Neural cell (in vitro differentiated cells): Measurements from ENCODE around the gene CACNA2D4. TPM values are rescaled to one million over a fixed set of nuclear protein-coding genes. Genes with fewer than 3 reads are reported as not detected.

Source experiments
- H2AFZ ChIP-seq: fragments of 200-600, 300-800 bp; sonication (generic), shearing (Covaris generic); 2 replicates; pipeline ENCODE4 v1.6.0; 2014; ENCODE audit warnings: low read depth, mild to moderate bottlenecking, antibody characterized with exemption, low read length, moderate library complexity
- H3F3A ChIP-seq: fragments of 200-600 bp; shearing (Covaris generic); 2 replicates; pipeline ENCODE4 v1.6.1; 2016; ENCODE audit warnings: mild to moderate bottlenecking, moderate library complexity, mixed read lengths, antibody characterized with exemption, low read length; ENCODE audit not compliant: insufficient read depth, poor library complexity, severe bottlenecking
- H3K27ac ChIP-seq: fragments of 200-600, 300-800 bp; sonication (generic), shearing (Covaris generic); 2 replicates; pipeline ENCODE4 v1.5.1; 2014; ENCODE audit warnings: mild to moderate bottlenecking, low read length, moderate library complexity
- H3K27me3 ChIP-seq: fragments of 300-800, 200-600 bp; sonication (generic), shearing (Covaris generic); 2 replicates; pipeline ENCODE4 v1.6.0; 2014; ENCODE audit warnings: mild to moderate bottlenecking, low read depth, low read length, moderate library complexity; ENCODE audit not compliant: insufficient read depth
- H3K36me3 ChIP-seq: fragments of 300-800, 200-600 bp; sonication (generic), shearing (Covaris generic); 2 replicates; pipeline ENCODE4 v1.5.1; 2014; ENCODE audit warnings: mild to moderate bottlenecking, antibody characterized with exemption, low read length, moderate library complexity; ENCODE audit not compliant: insufficient read depth
- H3K4me2 ChIP-seq: fragments of 300-800, 200-600 bp; sonication (generic), shearing (Covaris generic); 2 replicates; pipeline ENCODE4 v1.6.0; 2014; ENCODE audit warnings: mild to moderate bottlenecking, low read length
- H3K4me3 ChIP-seq: fragments of 300-800, 200-600 bp; sonication (generic), shearing (Covaris generic); 2 replicates; pipeline ENCODE4 v1.5.1; 2014; ENCODE audit warnings: mild to moderate bottlenecking, low read length, moderate library complexity
- H3K79me2 ChIP-seq: fragments of 200-600 bp; shearing (Covaris generic); replicated peaks from 2 replicates; pipeline ENCODE4 v1.6.0; 2014; ENCODE audit warnings: mild to moderate bottlenecking, low read length, moderate library complexity; ENCODE audit not compliant: insufficient read depth
- H3K9ac ChIP-seq: fragments of 300-800, 200-600 bp; sonication (generic), shearing (Covaris generic); 2 replicates; pipeline ENCODE4 v1.6.1; 2016; ENCODE audit warnings: mild to moderate bottlenecking, low read length, mixed read lengths
- H3K9me2 ChIP-seq: fragments of 200-600 bp; shearing (Covaris generic); 2 replicates; pipeline ENCODE4 v1.6.1; 2016; ENCODE audit warnings: mild to moderate bottlenecking, low read length, mixed read lengths; ENCODE audit not compliant: insufficient read depth
- H3K9me3 ChIP-seq: fragments of 200-600, 300-800 bp; sonication (generic), shearing (Covaris generic); 2 replicates; pipeline ENCODE4 v1.6.1; 2016; ENCODE audit warnings: mild to moderate bottlenecking, mixed run types, low read length, moderate library complexity, mixed read lengths
- H4K20me1 ChIP-seq: fragments of 200-600 bp; shearing (Covaris generic); 2 replicates; pipeline ENCODE4 v1.6.1; 2016; ENCODE audit warnings: mild to moderate bottlenecking, mixed run types; ENCODE audit not compliant: insufficient read depth
- EP300 ChIP-seq: fragments of 450-650 bp; conservative IDR thresholded peaks from 2 replicates; pipeline ENCODE4 v1.6.1; 2014; ENCODE audit warnings: antibody characterized with exemption, mild to moderate bottlenecking, moderate library complexity; ENCODE audit not compliant: poor library complexity, severe bottlenecking
- EZH2 ChIP-seq: fragments of 200-600, 300-800 bp; shearing (Covaris generic), sonication (generic); IDR thresholded peaks from 2 replicates; pipeline ENCODE4 v1.6.1; 2014; ENCODE audit warnings: antibody characterized with exemption, low read length, borderline replicate concordance, mild to moderate bottlenecking; ENCODE audit not compliant: insufficient read depth, poor library complexity, severe bottlenecking
- MXI1 ChIP-seq: fragments of 450-650 bp; conservative IDR thresholded peaks from 2 replicates; pipeline ENCODE4 v1.6.1; 2014; ENCODE audit warnings: antibody characterized with exemption, mild to moderate bottlenecking; ENCODE audit not compliant: poor library complexity, severe bottlenecking
- POLR2AphosphoS5 ChIP-seq: IDR thresholded peaks from 2 replicates; pipeline ENCODE4 v1.6.1; 2012
- RAD21 ChIP-seq: fragments of 450-650 bp; conservative IDR thresholded peaks from 2 replicates; pipeline ENCODE4 v1.6.1; 2014; ENCODE audit warnings: antibody characterized with exemption, mild to moderate bottlenecking, moderate library complexity
- SMC3 ChIP-seq: fragments of 450-650 bp; conservative IDR thresholded peaks from 2 replicates; pipeline ENCODE4 v1.6.1; 2014; ENCODE audit warnings: antibody characterized with exemption, mild to moderate bottlenecking, moderate library complexity; ENCODE audit not compliant: poor library complexity
- TAF1 ChIP-seq: IDR thresholded peaks from 2 replicates; pipeline ENCODE4 v1.6.1; 2012; ENCODE audit warnings: low read depth
- polyA plus RNA-seq: library from polyadenylated mRNA; depleted of rRNA; stranded (reverse); fragments of >200 nt; gene quantifications from 2 replicates; pipeline ENCODE4 v1.2.3, GENCODE V29; 2014
- TF ChIP-seq, protein P1 (sequence below): fragments of 450-650 bp; IDR thresholded peaks from 2 replicates; pipeline ENCODE4 v1.5.1; 2014; ENCODE audit warnings: antibody characterized with exemption, mild to moderate bottlenecking, moderate library complexity; ENCODE audit not compliant: poor library complexity, severe bottlenecking
- TF ChIP-seq, protein P2 (sequence below): IDR thresholded peaks from 2 replicates; pipeline ENCODE4 v1.6.1; 2012; ENCODE audit warnings: borderline replicate concordance

CACNA2D4 gene
- polyA plus RNA-seq, 1 donor from 2014 or later = not detected

DNA sequence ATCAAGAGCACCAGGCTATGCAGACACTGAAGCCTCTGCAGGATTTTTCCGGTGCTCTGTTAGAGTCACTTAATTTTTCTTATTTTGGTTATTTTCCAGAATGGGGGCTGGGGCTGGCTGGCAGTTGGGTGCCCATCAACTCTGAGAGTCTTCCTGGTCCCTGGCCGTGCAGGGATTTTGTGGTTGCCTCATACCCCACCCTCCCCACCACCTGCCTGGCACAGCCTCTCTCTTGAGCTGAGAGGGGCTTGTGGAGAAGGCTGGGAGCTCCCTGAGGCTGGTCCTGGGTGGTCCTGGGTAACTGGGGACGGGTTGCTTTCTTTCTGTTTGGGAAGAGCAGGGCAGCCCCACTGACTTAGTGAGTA lies 74.8 kb downstream of the CACNA2D4 start:
- no peaks in the 10 kb centered on the region for H3F3A ChIP-seq
- H3K36me3 ChIP-seq = no peaks in the 10 kb centered on the region
- H4K20me1 ChIP-seq = no peaks in the 10 kb centered on the region
- TF ChIP-seq POLR2AphosphoS5 = no peak
- no peak for TF ChIP-seq RAD21
- TF ChIP-seq TAF1 = no peak
- no peak for TF ChIP-seq EZH2
- TF ChIP-seq, protein P1, sequence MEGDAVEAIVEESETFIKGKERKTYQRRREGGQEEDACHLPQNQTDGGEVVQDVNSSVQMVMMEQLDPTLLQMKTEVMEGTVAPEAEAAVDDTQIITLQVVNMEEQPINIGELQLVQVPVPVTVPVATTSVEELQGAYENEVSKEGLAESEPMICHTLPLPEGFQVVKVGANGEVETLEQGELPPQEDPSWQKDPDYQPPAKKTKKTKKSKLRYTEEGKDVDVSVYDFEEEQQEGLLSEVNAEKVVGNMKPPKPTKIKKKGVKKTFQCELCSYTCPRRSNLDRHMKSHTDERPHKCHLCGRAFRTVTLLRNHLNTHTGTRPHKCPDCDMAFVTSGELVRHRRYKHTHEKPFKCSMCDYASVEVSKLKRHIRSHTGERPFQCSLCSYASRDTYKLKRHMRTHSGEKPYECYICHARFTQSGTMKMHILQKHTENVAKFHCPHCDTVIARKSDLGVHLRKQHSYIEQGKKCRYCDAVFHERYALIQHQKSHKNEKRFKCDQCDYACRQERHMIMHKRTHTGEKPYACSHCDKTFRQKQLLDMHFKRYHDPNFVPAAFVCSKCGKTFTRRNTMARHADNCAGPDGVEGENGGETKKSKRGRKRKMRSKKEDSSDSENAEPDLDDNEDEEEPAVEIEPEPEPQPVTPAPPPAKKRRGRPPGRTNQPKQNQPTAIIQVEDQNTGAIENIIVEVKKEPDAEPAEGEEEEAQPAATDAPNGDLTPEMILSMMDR = no peak
- no peak for TF ChIP-seq SMC3
- no peak for TF ChIP-seq EP300
- TF ChIP-seq, protein P2, sequence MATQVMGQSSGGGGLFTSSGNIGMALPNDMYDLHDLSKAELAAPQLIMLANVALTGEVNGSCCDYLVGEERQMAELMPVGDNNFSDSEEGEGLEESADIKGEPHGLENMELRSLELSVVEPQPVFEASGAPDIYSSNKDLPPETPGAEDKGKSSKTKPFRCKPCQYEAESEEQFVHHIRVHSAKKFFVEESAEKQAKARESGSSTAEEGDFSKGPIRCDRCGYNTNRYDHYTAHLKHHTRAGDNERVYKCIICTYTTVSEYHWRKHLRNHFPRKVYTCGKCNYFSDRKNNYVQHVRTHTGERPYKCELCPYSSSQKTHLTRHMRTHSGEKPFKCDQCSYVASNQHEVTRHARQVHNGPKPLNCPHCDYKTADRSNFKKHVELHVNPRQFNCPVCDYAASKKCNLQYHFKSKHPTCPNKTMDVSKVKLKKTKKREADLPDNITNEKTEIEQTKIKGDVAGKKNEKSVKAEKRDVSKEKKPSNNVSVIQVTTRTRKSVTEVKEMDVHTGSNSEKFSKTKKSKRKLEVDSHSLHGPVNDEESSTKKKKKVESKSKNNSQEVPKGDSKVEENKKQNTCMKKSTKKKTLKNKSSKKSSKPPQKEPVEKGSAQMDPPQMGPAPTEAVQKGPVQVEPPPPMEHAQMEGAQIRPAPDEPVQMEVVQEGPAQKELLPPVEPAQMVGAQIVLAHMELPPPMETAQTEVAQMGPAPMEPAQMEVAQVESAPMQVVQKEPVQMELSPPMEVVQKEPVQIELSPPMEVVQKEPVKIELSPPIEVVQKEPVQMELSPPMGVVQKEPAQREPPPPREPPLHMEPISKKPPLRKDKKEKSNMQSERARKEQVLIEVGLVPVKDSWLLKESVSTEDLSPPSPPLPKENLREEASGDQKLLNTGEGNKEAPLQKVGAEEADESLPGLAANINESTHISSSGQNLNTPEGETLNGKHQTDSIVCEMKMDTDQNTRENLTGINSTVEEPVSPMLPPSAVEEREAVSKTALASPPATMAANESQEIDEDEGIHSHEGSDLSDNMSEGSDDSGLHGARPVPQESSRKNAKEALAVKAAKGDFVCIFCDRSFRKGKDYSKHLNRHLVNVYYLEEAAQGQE = no peak
- no peak for TF ChIP-seq MXI1
- no peaks in the 10 kb centered on the region for H3K27me3 ChIP-seq
- no peaks in the 10 kb centered on the region for H3K9me2 ChIP-seq
- H3K27ac ChIP-seq = no peak overlapping the region
- H3K79me2 ChIP-seq = no peaks in the 10 kb centered on the region
- H3K9ac ChIP-seq = no peak overlapping the region
- H3K4me3 ChIP-seq = no peak overlapping the region
- H3K4me2 ChIP-seq = no peak overlapping the region
- H3K9me3 ChIP-seq = no peaks in the 10 kb centered on the region
- no peak overlapping the region for H2AFZ ChIP-seq

- Histone ChIP-seq H3K9me3 (no peaks in the 10 kb centered on the region), H3K9ac (no peak overlapping the region), H3K27ac (no peak overlapping the region), H3K36me3 (no peaks in the 10 kb centered on the region), H3K4me2 (no peak overlapping the region), H3K9me2 (no peaks in the 10 kb centered on the region), H3K27me3 (no peaks in the 10 kb centered on the region), H3K79me2 (no peaks in the 10 kb centered on the region), H3K4me3 (no peak overlapping the region), H3F3A (no peaks in the 10 kb centered on the region), H4K20me1 (no peaks in the 10 kb centered on the region), H2AFZ (no peak overlapping the region)
- TF ChIP-seq EP300 = no peak
- TF ChIP-seq EZH2 = no peak
- TF ChIP-seq POLR2AphosphoS5 = no peak
- TF ChIP-seq SMC3 = no peak
- TF ChIP-seq TAF1 = no peak
- TF ChIP-seq MXI1 = no peak
- TF ChIP-seq, protein P1 = no peak
- TF ChIP-seq, protein P2 = no peak
- TF ChIP-seq RAD21 = no peak
These were observed 75.4 kb downstream of the CACNA2D4 start for GRCh38 chr12:1842905-1843640.
